Activated effector memory CD4-positive, alpha-beta T cell treated with Interleukin-2 at 50 U/mL for 16 hours (primary cell): ENCODE measurements around the gene GTPBP10.
"Not testable (repeated sequence)": the region's sequence is repeated elsewhere in the genome, so short reads cannot be mapped to it uniquely, and the experiment has no call there.

ENCODE experiments used
- DNase-seq: peaks from one replicate; pipeline ENCODE4 v3.0.0-alpha.2; 2020

The GTPBP10 gene

GRCh38 chr7:90346336-90347125 lies at the start of gene GTPBP10:
TSS of gene GTPBP10 (plus strand) at chr7:90346716. CDS start at chr7:90346742, 26 bp downstream.
- DNase-seq: peak; percentile 92

GRCh38 chr7:90298145-90299038 lies 48.1 kb upstream of the GTPBP10 start:
- no peak for DNase-seq

- DNase-seq: no peak
Measured at GRCh38 chr7:90303241-90303640, 43.3 kb upstream of the GTPBP10 start.

GRCh38 chr7:90309872-90310271 lies 36.6 kb upstream of the GTPBP10 start:
- DNase-seq: no peak

GRCh38 chr7:90311175-90311574 lies 35.3 kb upstream of the GTPBP10 start:
- DNase-seq: no peak

GRCh38 chr7:90312745-90313144 lies 33.8 kb upstream of the GTPBP10 start:
- no peak for DNase-seq

GRCh38 chr7:90313907-90314306 lies 32.6 kb upstream of the GTPBP10 start:
- no peak for DNase-seq

GRCh38 chr7:90320014-90320413 lies 26.5 kb upstream of the GTPBP10 start:
- DNase-seq: no peak

GRCh38 chr7:90320418-90320800 lies 26.1 kb upstream of the GTPBP10 start:
- no peak for DNase-seq

GRCh38 chr7:90320801-90321494 lies 25.6 kb upstream of the GTPBP10 start, which contains the start of gene FAM237B:
TSS of gene FAM237B (minus strand) at chr7:90321304. CDS start at chr7:90319748, 1,556 bp downstream.
- DNase-seq: no peak

GRCh38 chr7:90322837-90323236 lies 23.7 kb upstream of the GTPBP10 start:
- DNase-seq: no peak

- DNase-seq: no peak
Measured at GRCh38 chr7:90326500-90326899, 20.0 kb upstream of the GTPBP10 start.

- DNase-seq: no peak
Measured at GRCh38 chr7:90334193-90334843, 12.2 kb upstream of the GTPBP10 start.

GRCh38 chr7:90334926-90335325 lies 11.6 kb upstream of the GTPBP10 start:
- DNase-seq: not testable (repeated sequence)

GRCh38 chr7:90337106-90337505 lies 9.4 kb upstream of the GTPBP10 start:
- no peak for DNase-seq

GRCh38 chr7:90345016-90345415 lies 1.5 kb upstream of the GTPBP10 start:
- DNase-seq: no peak

- DNase-seq: no peak
Measured at GRCh38 chr7:90345595-90346335, 751 bp upstream of the GTPBP10 start.

GRCh38 chr7:90347759-90348158 lies 1.2 kb downstream of the GTPBP10 start:
- no peak for DNase-seq

- no peak for DNase-seq
Measured at GRCh38 chr7:90349305-90349704, 2.8 kb downstream of the GTPBP10 start.

- DNase-seq: not testable (repeated sequence)
Measured at GRCh38 chr7:90350032-90350431, 3.5 kb downstream of the GTPBP10 start.

GRCh38 chr7:90351987-90352386 lies 5.5 kb downstream of the GTPBP10 start:
- DNase-seq: no peak

GRCh38 chr7:90383422-90383821 lies 36.9 kb downstream of the GTPBP10 start:
- no peak for DNase-seq
